Ureter (tissue), 1 donor: ENCODE measurements around the gene PEAK1. TPM values are rescaled to one million over a fixed set of nuclear protein-coding genes. Genes with fewer than 3 reads are reported as not detected.
A peak's percentile ranks its signal among the peaks of the same experiment; 100 is the strongest.

Experiments
- DNase-seq: peaks from one replicate; pipeline ENCODE4 v3.0.0-alpha.2; 2020; ENCODE audit warnings: low spot score
- total RNA-seq: library from RNA; stranded (reverse); gene quantifications from one replicate; pipeline ENCODE4 v1.2.4, GENCODE V29; 2023
- donor health status: DM: yes; HTN: yes; CAD: no.

PEAK1 gene
- total RNA-seq: 53.7 TPM

- DNase-seq: peak; percentile 99
These were observed at the start of gene PEAK1 for GRCh38 chr15:77419836-77420609. Gene PEAK1, minus strand, starts transcription at chr15:77420104. Its CDS starts 238,178 bp downstream, at chr15:77181926.

- no peak for DNase-seq
These were observed 49.0 kb upstream of the PEAK1 start for GRCh38 chr15:77468896-77469295.

- no peak for DNase-seq
These were observed 46.6 kb upstream of the PEAK1 start for GRCh38 chr15:77466521-77466920.

GRCh38 chr15:77464129-77464865, 44.4 kb upstream of the PEAK1 start:
- DNase-seq: no peak

- no peak for DNase-seq
These were observed 41.6 kb upstream of the PEAK1 start for GRCh38 chr15:77461486-77461885.

- DNase-seq: no peak
These were observed 39.1 kb upstream of the PEAK1 start for GRCh38 chr15:77459031-77459430.

GRCh38 chr15:77457905-77458265, 38.0 kb upstream of the PEAK1 start:
- no peak for DNase-seq

- DNase-seq: no peak
These were observed 37.4 kb upstream of the PEAK1 start for GRCh38 chr15:77457191-77457904.

- no peak for DNase-seq
These were observed 36.8 kb upstream of the PEAK1 start for GRCh38 chr15:77456746-77457145.

- no peak for DNase-seq
These were observed 35.9 kb upstream of the PEAK1 start for GRCh38 chr15:77455696-77456321.

GRCh38 chr15:77454951-77455350, 35.0 kb upstream of the PEAK1 start:
- DNase-seq: no peak

- DNase-seq: no peak
These were observed 34.4 kb upstream of the PEAK1 start for GRCh38 chr15:77454265-77454664.

- no peak for DNase-seq
These were observed 27.0 kb upstream of the PEAK1 start for GRCh38 chr15:77446840-77447390.

GRCh38 chr15:77440378-77440999, 20.6 kb upstream of the PEAK1 start:
- no peak for DNase-seq

GRCh38 chr15:77437264-77437663, 17.4 kb upstream of the PEAK1 start:
- no peak for DNase-seq

GRCh38 chr15:77436822-77437221, 16.9 kb upstream of the PEAK1 start:
- no peak for DNase-seq

GRCh38 chr15:77430652-77431051, 10.7 kb upstream of the PEAK1 start:
- DNase-seq: no peak

- DNase-seq: no peak
These were observed 10.3 kb upstream of the PEAK1 start for GRCh38 chr15:77430213-77430612.

GRCh38 chr15:77426871-77427270, 7.0 kb upstream of the PEAK1 start:
- no peak for DNase-seq

GRCh38 chr15:77426377-77426776, 6.5 kb upstream of the PEAK1 start:
- DNase-seq: no peak

- no peak for DNase-seq
These were observed 5.2 kb upstream of the PEAK1 start for GRCh38 chr15:77425104-77425503.

GRCh38 chr15:77421370-77421700, 1.4 kb upstream of the PEAK1 start:
- DNase-seq: no peak
